Activated CD4-positive, alpha-beta T cell treated with anti-CD3 and anti-CD28 coated beads for 24 hours (primary cell): ENCODE results near the gene OSCAR.

ENCODE experiments used
- DNase-seq, 2 donors: peaks; one replicate each; pipeline ENCODE4 v3.0.0-alpha.2; 2020; ENCODE audit warnings: low read depth in 2 of 2

Gene OSCAR

GRCh38 chr19:54094426-54095000 is 6.1 kb downstream of the OSCAR start:
- DNase-seq, result no peak

GRCh38 chr19:54084410-54084809 is 16.2 kb downstream of the OSCAR start:
- DNase-seq, result no peak

- no peak for DNase-seq
Observed at GRCh38 chr19:54081032-54081431, 19.6 kb downstream of the OSCAR start, which contains the start of gene TARM1. TARM1 (minus strand) TSS chr19:54081365; CDS start chr19:54081340, 25 bp downstream.

GRCh38 chr19:54077334-54077733 is 23.3 kb downstream of the OSCAR start:
- no peak for DNase-seq

- no peak for DNase-seq
Observed at GRCh38 chr19:54074851-54075250, 25.8 kb downstream of the OSCAR start.

GRCh38 chr19:54073829-54074228 is 26.8 kb downstream of the OSCAR start:
- DNase-seq, result no peak

GRCh38 chr19:54069470-54069869 is 31.1 kb downstream of the OSCAR start:
- no peak for DNase-seq

GRCh38 chr19:54063350-54064116 is 37.1 kb downstream of the OSCAR start, which contains the start of gene VSTM1:
VSTM1 (minus strand) TSS chr19:54063897; CDS start chr19:54063777, 120 bp downstream.
- DNase-seq, result no peak

- no peak for DNase-seq
Observed at GRCh38 chr19:54062643-54063042, 38.0 kb downstream of the OSCAR start.

GRCh38 chr19:54047616-54048015 is 53.0 kb downstream of the OSCAR start:
- no peak for DNase-seq

GRCh38 chr19:54045771-54046170 is 54.8 kb downstream of the OSCAR start:
- DNase-seq, result no peak
